ENCODE measurements around the gene CALM1.

CALM1 gene

DNA sequence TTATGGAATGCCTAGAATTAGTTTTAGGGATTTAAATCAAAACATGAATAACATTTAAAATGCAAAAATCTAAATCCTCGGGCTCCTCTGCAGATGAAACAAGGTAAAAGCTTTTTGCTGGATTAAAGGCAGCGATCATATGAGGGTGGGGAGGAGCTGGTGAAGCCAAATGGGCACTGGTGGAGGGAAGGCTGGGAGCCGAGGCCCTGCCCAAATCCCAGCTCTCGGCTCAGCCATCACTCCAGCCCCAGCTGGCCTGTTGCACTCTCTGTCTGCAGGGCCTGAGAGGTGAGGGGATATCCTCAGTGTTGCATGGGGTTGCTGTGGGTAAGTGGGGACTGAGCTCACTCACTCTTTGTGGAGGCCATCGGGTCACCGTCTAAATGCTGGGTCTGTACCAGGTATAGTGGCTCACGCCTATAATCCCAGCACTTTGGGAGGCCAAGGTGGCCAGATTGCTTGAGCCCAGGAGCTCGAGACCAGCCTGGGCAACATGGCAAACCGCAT is 28.6 kb downstream of the CALM1 start:
- DNase-seq (ENCODE audit: low read depth) = no peak
- no peak overlapping the region for H3K4me3 ChIP-seq (ENCODE audit: control insufficient read depth, low read depth, low read length)
- TF ChIP-seq, protein P1, sequence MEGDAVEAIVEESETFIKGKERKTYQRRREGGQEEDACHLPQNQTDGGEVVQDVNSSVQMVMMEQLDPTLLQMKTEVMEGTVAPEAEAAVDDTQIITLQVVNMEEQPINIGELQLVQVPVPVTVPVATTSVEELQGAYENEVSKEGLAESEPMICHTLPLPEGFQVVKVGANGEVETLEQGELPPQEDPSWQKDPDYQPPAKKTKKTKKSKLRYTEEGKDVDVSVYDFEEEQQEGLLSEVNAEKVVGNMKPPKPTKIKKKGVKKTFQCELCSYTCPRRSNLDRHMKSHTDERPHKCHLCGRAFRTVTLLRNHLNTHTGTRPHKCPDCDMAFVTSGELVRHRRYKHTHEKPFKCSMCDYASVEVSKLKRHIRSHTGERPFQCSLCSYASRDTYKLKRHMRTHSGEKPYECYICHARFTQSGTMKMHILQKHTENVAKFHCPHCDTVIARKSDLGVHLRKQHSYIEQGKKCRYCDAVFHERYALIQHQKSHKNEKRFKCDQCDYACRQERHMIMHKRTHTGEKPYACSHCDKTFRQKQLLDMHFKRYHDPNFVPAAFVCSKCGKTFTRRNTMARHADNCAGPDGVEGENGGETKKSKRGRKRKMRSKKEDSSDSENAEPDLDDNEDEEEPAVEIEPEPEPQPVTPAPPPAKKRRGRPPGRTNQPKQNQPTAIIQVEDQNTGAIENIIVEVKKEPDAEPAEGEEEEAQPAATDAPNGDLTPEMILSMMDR (IDR thresholded peaks at IDR 0.05; ENCODE audit: control insufficient read depth, insufficient read depth, low read depth, low read length, missing control alignments) = no peak

DNA sequence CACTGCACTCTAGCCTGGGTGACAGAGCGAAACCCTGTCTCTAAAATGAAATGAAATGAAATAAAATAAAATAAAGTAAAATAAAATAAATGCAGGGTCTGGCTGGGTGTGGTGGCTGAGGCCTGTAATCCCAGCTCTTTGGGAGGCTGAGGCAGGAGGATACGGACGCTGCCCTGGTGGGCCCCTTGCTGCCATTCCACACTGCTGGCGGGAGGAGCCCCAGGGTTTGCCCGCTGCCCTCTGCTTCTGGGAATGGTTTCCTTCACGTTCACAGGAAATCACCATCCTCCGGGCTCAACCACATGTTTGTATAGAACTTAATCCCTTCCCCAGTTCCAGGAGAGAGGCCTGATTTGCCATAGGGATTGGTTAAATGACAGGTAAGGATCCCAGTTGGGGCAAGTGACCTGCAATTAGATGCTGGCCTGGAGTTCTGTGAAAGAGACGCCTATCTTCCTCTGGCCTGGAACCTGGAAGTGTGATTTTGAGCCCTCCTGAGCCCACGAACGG is 29.3 kb downstream of the CALM1 start:
- no peak overlapping the region for H3K4me3 ChIP-seq (ENCODE audit: control insufficient read depth, low read depth, low read length)
- DNase-seq (ENCODE audit: low read depth) = no peak
- TF ChIP-seq, protein P1 (IDR thresholded peaks at IDR 0.05; ENCODE audit: control insufficient read depth, insufficient read depth, low read depth, low read length, missing control alignments) = no peak

DNA sequence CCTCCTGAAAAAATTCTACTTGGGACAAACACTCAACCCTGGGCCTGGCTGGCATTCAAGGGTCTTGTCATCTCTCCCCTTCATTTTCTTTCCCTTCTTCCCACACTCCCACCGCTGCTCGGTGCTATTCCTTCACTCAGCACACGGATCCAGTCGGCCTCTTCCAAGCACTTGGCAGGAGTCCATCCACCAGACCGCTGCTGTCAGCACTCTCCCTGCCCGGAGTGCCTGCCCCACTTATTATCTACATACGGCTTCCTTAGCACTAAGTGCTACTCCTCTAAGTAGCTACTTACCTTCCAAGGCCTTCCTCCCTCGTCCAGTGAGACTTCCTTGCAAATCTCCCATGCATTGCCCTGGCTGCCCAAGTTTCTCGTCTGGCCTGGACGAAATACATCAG is 29.8 kb downstream of the CALM1 start:
- DNase-seq (ENCODE audit: low read depth) = no peak
- no peak overlapping the region for H3K4me3 ChIP-seq (ENCODE audit: control insufficient read depth, low read depth, low read length)
- TF ChIP-seq, protein P1 (IDR thresholded peaks at IDR 0.05; ENCODE audit: control insufficient read depth, insufficient read depth, low read depth, low read length, missing control alignments) = no peak

DNA sequence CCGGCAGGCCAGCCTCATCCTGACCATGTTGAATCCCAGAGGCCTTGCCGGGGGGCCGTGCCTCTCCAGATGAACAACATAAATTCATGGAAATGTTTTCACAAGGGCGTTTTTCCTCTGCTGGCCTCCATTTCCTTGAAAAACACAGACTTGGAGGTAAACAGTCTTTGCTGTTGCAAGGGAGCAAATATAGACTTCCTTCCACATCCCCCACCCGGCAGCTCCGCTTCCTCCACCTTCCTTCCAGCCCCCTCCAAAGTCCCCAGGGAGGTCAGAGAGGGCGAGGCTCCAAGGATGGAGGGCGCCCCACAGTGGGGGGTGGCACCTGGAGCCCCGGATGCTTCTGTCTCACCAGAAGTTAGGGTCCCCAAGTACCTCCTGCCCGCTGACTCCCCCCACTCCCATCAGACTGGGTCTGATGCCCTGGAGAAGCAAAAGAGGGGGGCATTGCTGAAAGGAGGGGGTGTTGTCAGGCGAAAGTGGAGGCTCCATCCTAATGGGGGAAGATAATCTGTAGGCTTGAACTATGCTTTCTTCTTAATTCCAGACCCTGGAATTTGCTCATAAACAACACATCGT is 31.1 kb downstream of the CALM1 start:
- TF ChIP-seq, protein P1 (IDR thresholded peaks at IDR 0.05; ENCODE audit: control insufficient read depth, insufficient read depth, low read depth, low read length, missing control alignments) = no peak
- H3K4me3 ChIP-seq (ENCODE audit: control insufficient read depth, low read depth, low read length) = no peak overlapping the region
- no peak for DNase-seq (ENCODE audit: low read depth)

DNA sequence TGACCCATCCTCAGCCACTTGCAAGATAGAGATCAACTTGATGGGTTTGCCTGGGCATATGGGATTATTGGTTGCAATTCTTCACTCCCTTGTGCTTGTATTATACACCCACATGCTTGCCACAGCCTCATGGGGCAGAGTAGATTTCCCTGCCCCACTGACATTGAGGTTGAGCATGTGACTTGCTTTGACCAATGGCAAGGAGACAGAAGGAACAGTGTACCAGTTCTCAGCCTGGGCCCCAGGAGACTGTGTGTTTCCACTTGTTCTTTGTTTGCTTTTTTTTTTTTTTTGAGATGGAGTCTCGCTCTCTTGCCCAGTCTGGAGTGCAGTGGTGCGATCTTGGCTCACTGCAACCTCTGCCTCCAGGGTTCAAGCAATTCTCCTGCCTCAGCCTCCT is 31.8 kb downstream of the CALM1 start:
- H3K4me3 ChIP-seq (ENCODE audit: control insufficient read depth, low read depth, low read length) = no peak overlapping the region
- no peak for DNase-seq (ENCODE audit: low read depth)
- TF ChIP-seq, protein P1 (IDR thresholded peaks at IDR 0.05; ENCODE audit: control insufficient read depth, insufficient read depth, low read depth, low read length, missing control alignments) = no peak

DNA sequence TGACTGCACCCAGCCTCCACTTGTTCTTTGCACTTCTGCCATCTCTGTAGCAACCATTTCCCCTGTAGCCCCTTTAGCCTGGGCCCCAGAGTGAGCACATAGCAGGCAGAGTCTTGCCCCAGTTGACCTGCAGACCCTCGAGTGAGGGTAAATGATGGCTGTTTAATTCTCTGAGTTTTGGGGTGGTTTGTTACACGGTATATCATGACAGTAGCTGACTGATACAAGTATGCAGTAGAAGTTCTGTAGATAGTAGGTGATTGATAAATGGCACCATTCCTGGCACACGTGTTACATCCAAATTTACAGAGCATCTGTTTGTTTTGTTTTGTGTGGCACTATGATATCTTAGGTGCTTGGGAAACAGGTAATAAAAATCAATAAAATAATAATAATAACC is 32.4 kb downstream of the CALM1 start:
- TF ChIP-seq, protein P1 (IDR thresholded peaks at IDR 0.05; ENCODE audit: control insufficient read depth, insufficient read depth, low read depth, low read length, missing control alignments) = no peak
- DNase-seq (ENCODE audit: low read depth) = no peak
- H3K4me3 ChIP-seq (ENCODE audit: control insufficient read depth, low read depth, low read length) = no peak overlapping the region
